Trophoblast cell (in vitro differentiated cells and primary cell): Measurements from ENCODE around the gene WDFY3.

ENCODE experiments used
- DNase-seq, 2 donors: peaks; one replicate each; pipeline ENCODE4 v3.0.0-alpha.2; 2016
- H2AFZ ChIP-seq: 2 replicates; pipeline ENCODE4 v1.6.1; 2013; ENCODE audit warnings: low read length, moderate library complexity, mild to moderate bottlenecking; ENCODE audit not compliant: insufficient read depth, poor library complexity
- H2AK5ac ChIP-seq: 2 replicates; pipeline ENCODE4 v1.6.1; 2013; ENCODE audit warnings: mild to moderate bottlenecking, low read length
- H2BK120ac ChIP-seq: 2 replicates; pipeline ENCODE4 v1.6.1; 2013; ENCODE audit warnings: low read length, mild to moderate bottlenecking, moderate library complexity; ENCODE audit not compliant: insufficient read depth, poor library complexity
- H2BK12ac ChIP-seq: 2 replicates; pipeline ENCODE4 v1.6.1; 2013; ENCODE audit warnings: mild to moderate bottlenecking, low read length, moderate library complexity
- H2BK5ac ChIP-seq: 2 replicates; pipeline ENCODE4 v1.6.1; 2013; ENCODE audit warnings: low read length, low read depth, moderate library complexity, mild to moderate bottlenecking; ENCODE audit not compliant: poor library complexity
- H3K14ac ChIP-seq: 2 replicates; pipeline ENCODE4 v1.6.1; 2013; ENCODE audit warnings: mild to moderate bottlenecking, low read length
- H3K18ac ChIP-seq: 2 replicates; pipeline ENCODE4 v1.6.1; 2013; ENCODE audit warnings: mild to moderate bottlenecking, low read length
- H3K23ac ChIP-seq: 2 replicates; pipeline ENCODE4 v1.6.1; 2013; ENCODE audit warnings: low read length
- H3K27ac ChIP-seq: 2 replicates; pipeline ENCODE4 v1.5.1; 2013; ENCODE audit warnings: low read depth, mild to moderate bottlenecking, inconsistent platforms, low read length, moderate library complexity
- H3K27me3 ChIP-seq: 2 replicates; pipeline ENCODE4 v1.6.1; 2013; ENCODE audit warnings: inconsistent platforms, mild to moderate bottlenecking, low read length, moderate library complexity; ENCODE audit not compliant: insufficient read depth
- H3K36me3 ChIP-seq, 2 experiments: 1 replicate in 1 of 2; 2 replicates in 1 of 2; pipeline ENCODE4 v1.6.1; 2013; ENCODE audit warnings: low read length in 2 of 2, mild to moderate bottlenecking in 2 of 2, moderate library complexity in 1 of 2; ENCODE audit not compliant: insufficient read depth in 2 of 2, control insufficient read depth in 1 of 2
- H3K4ac ChIP-seq: 2 replicates; pipeline ENCODE4 v1.6.1; 2013; ENCODE audit warnings: low read depth, mild to moderate bottlenecking, low read length, moderate library complexity
- H3K4me1 ChIP-seq, 2 experiments: 1 replicate in 1 of 2; 2 replicates in 1 of 2; pipeline ENCODE4 v1.6.1; 2013; ENCODE audit warnings: low read length in 2 of 2, mild to moderate bottlenecking in 2 of 2, moderate library complexity in 1 of 2; ENCODE audit not compliant: insufficient read depth in 2 of 2, control insufficient read depth in 1 of 2
- H3K4me2 ChIP-seq: 2 replicates; pipeline ENCODE4 v1.6.1; 2013; ENCODE audit warnings: inconsistent platforms, mild to moderate bottlenecking, low read length, moderate library complexity
- H3K4me3 ChIP-seq: 2 replicates; pipeline ENCODE4 v1.5.1; 2013; ENCODE audit warnings: mild to moderate bottlenecking, low read depth, low read length, inconsistent platforms
- H3K79me1 ChIP-seq: one replicate; pipeline ENCODE4 v1.6.1; 2013; ENCODE audit warnings: low read length
- H3K79me2 ChIP-seq: 2 replicates; pipeline ENCODE4 v1.6.1; 2013; ENCODE audit warnings: low read length, mild to moderate bottlenecking; ENCODE audit not compliant: control insufficient read depth, insufficient read depth, poor library complexity
- H3K9ac ChIP-seq: 2 replicates; pipeline ENCODE4 v1.6.1; 2013; ENCODE audit warnings: mild to moderate bottlenecking, low read length
- H3K9me3 ChIP-seq: 2 replicates; pipeline ENCODE4 v1.6.1; 2013; ENCODE audit warnings: low read depth, mild to moderate bottlenecking, control low read depth, inconsistent platforms, low read length; ENCODE audit not compliant: insufficient read depth
- H4K12ac ChIP-seq: 2 replicates; pipeline ENCODE4 v1.6.1; 2013; ENCODE audit warnings: low read depth, mild to moderate bottlenecking, low read length, moderate library complexity
- H4K8ac ChIP-seq: 2 replicates; pipeline ENCODE4 v1.6.1; 2013; ENCODE audit warnings: low read depth, mild to moderate bottlenecking, low read length, moderate library complexity
- H4K91ac ChIP-seq: one replicate; pipeline ENCODE4 v1.6.1; 2013; ENCODE audit warnings: low read depth, mild to moderate bottlenecking, low read length, moderate library complexity
- WGBS: extraction: QIAGEN DNeasy Blood & Tissue Kit; methylation state at CpG from one replicate; pipeline ENCODE4 v1.1.7; 2013; ENCODE audit warnings: missing lambda C conversion rate; ENCODE audit not compliant: insufficient read length, insufficient coverage; ENCODE audit errors: extremely low coverage; 5-methylcytosine and 5-hydroxymethylcytosine counted together

Gene WDFY3

GRCh38 chr4:84727491-84727890 lies 239.0 kb downstream of the WDFY3 start:
- no peaks in the 10 kb centered on the region for H3K9me3 ChIP-seq
- H3K79me1 ChIP-seq = no peaks in the 10 kb centered on the region
- H2BK5ac ChIP-seq = no peak overlapping the region
- no peak overlapping the region for H2BK12ac ChIP-seq
- no peak overlapping the region for H3K27ac ChIP-seq
- no peak overlapping the region for H3K4me2 ChIP-seq
- no peak overlapping the region for H4K12ac ChIP-seq
- no peak overlapping the region for H4K8ac ChIP-seq
- H2AK5ac ChIP-seq = no peak overlapping the region
- no peaks in the 10 kb centered on the region for H3K4me1 ChIP-seq
- WGBS = no CpG with 5 or more reads among the region's 1 CpG
- H3K14ac ChIP-seq = no peak overlapping the region
- H3K4me3 ChIP-seq = no peak overlapping the region
- no peaks in the 10 kb centered on the region for H3K79me2 ChIP-seq
- H2AFZ ChIP-seq = no peak overlapping the region
- H3K18ac ChIP-seq = no peak overlapping the region
- no peak overlapping the region for H3K9ac ChIP-seq
- peaks cover 2 to 4% of the 10 kb centered on the region in 2 experiments for H3K36me3 ChIP-seq
- no peaks in the 10 kb centered on the region for H3K27me3 ChIP-seq
- no peak overlapping the region for H3K4ac ChIP-seq
- no peak overlapping the region for H2BK120ac ChIP-seq
- DNase-seq = no peak
- H4K91ac ChIP-seq = no peak overlapping the region
- no peak overlapping the region for H3K23ac ChIP-seq

- H4K12ac ChIP-seq = no peak overlapping the region
- no peak overlapping the region for H3K9ac ChIP-seq
- H2BK12ac ChIP-seq = no peak overlapping the region
- no peak overlapping the region for H2AK5ac ChIP-seq
- H3K27ac ChIP-seq = no peak overlapping the region
- H3K14ac ChIP-seq = no peak overlapping the region
- no peak overlapping the region for H3K23ac ChIP-seq
- H3K36me3 ChIP-seq = peaks cover 2 to 5% of the 10 kb centered on the region in 2 experiments
- no peaks in the 10 kb centered on the region for H3K79me1 ChIP-seq
- no peak overlapping the region for H4K91ac ChIP-seq
- no peak overlapping the region for H2AFZ ChIP-seq
- no peak overlapping the region for H4K8ac ChIP-seq
- no peak overlapping the region for H2BK120ac ChIP-seq
- H3K4me3 ChIP-seq = no peak overlapping the region
- H3K27me3 ChIP-seq = no peaks in the 10 kb centered on the region
- no peak overlapping the region for H3K18ac ChIP-seq
- H3K4me2 ChIP-seq = no peak overlapping the region
- no peak overlapping the region for H2BK5ac ChIP-seq
- no peak for DNase-seq
- H3K79me2 ChIP-seq = no peaks in the 10 kb centered on the region
- no peak overlapping the region for H3K4ac ChIP-seq
- H3K4me1 ChIP-seq = no peaks in the 10 kb centered on the region
- H3K9me3 ChIP-seq = no peaks in the 10 kb centered on the region
- WGBS = no CpG with 5 or more reads among the region's 2 CpGs
Observed at GRCh38 chr4:84726356-84726755, 240.1 kb downstream of the WDFY3 start.

- H3K4me1 ChIP-seq = no peaks in the 10 kb centered on the region
- H3K14ac ChIP-seq = no peak overlapping the region
- H3K23ac ChIP-seq = no peak overlapping the region
- H4K91ac ChIP-seq = no peak overlapping the region
- no peak overlapping the region for H2BK12ac ChIP-seq
- H4K8ac ChIP-seq = no peak overlapping the region
- no peak overlapping the region for H2BK5ac ChIP-seq
- H3K4ac ChIP-seq = no peak overlapping the region
- no peak overlapping the region for H3K9ac ChIP-seq
- no peak overlapping the region for H3K18ac ChIP-seq
- WGBS = no CpG with 5 or more reads among the region's 1 CpG
- H2AK5ac ChIP-seq = no peak overlapping the region
- no peaks in the 10 kb centered on the region for H3K79me2 ChIP-seq
- H4K12ac ChIP-seq = no peak overlapping the region
- H3K9me3 ChIP-seq = no peaks in the 10 kb centered on the region
- no peak overlapping the region for H3K4me3 ChIP-seq
- no peak overlapping the region for H2AFZ ChIP-seq
- no peak overlapping the region for H2BK120ac ChIP-seq
- DNase-seq = no peak
- no peak overlapping the region for H3K4me2 ChIP-seq
- no peak overlapping the region for H3K27ac ChIP-seq
- H3K36me3 ChIP-seq = peaks cover 4 to 12% of the 10 kb centered on the region in 2 experiments
- H3K79me1 ChIP-seq = no peaks in the 10 kb centered on the region
- H3K27me3 ChIP-seq = no peaks in the 10 kb centered on the region
Observed at GRCh38 chr4:84722720-84723119, 243.8 kb downstream of the WDFY3 start.

- H3K27ac ChIP-seq = no peak overlapping the region
- H2BK12ac ChIP-seq = no peak overlapping the region
- no peak overlapping the region for H3K14ac ChIP-seq
- no peak overlapping the region for H4K91ac ChIP-seq
- H3K79me2 ChIP-seq = no peaks in the 10 kb centered on the region
- H3K4me2 ChIP-seq = no peak overlapping the region
- no peak overlapping the region for H4K8ac ChIP-seq
- no peak overlapping the region for H3K9ac ChIP-seq
- H3K9me3 ChIP-seq = no peaks in the 10 kb centered on the region
- H3K27me3 ChIP-seq = no peaks in the 10 kb centered on the region
- no peaks in the 10 kb centered on the region for H3K4me1 ChIP-seq
- H3K79me1 ChIP-seq = no peaks in the 10 kb centered on the region
- H3K36me3 ChIP-seq = peaks cover 10 to 11% of the 10 kb centered on the region in 2 experiments
- H3K4me3 ChIP-seq = no peak overlapping the region
- no peak overlapping the region for H2BK120ac ChIP-seq
- H2AFZ ChIP-seq = no peak overlapping the region
- no peak overlapping the region for H4K12ac ChIP-seq
- no peak overlapping the region for H3K18ac ChIP-seq
- H3K23ac ChIP-seq = no peak overlapping the region
- H3K4ac ChIP-seq = no peak overlapping the region
- DNase-seq = no peak
- no peak overlapping the region for H2BK5ac ChIP-seq
- no peak overlapping the region for H2AK5ac ChIP-seq
Observed at GRCh38 chr4:84719115-84719514, 247.4 kb downstream of the WDFY3 start.
